HG02763 (cell line): ENCODE measurements around the gene EME2.

Experiments
- ATAC-seq: cut with Tn5 transposase; IDR thresholded peaks from one replicate; pipeline ENCODE4 v1.9.1; 2021; ENCODE audit warnings: mild to moderate bottlenecking, moderate library complexity; ENCODE audit not compliant: unreplicated experiment

Gene EME2

GRCh38 chr16:1745181-1745899 is 27.3 kb upstream of the EME2 start:
- no peak for ATAC-seq

- no peak for ATAC-seq
These were observed 26.5 kb upstream of the EME2 start for GRCh38 chr16:1745900-1746692.

DNA sequence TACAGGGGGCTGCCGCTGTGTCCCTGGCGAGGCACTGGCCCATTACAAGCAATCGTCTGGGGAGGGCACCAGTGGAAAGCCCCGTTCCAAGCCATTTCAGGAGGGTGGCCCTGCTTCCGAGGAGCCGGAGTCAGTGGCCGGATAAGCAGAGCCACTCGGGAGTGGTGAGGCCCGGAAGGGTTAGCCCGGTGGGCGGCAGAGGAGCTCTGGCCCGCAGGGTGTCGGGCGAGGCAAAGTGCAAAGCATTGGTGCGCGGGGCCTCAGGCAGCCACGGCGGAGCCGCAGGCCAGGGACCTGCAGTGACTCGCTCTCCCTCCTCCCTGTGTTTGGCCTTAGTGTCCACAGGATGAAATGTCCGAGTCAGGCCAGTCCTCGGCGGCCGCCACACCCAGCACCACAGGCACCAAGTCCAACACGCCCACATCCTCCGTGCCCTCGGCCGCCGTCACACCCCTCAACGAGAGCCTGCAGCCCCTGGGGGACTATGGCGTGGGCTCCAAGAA is 25.9 kb upstream of the EME2 start:
- ATAC-seq: no peak

DNA sequence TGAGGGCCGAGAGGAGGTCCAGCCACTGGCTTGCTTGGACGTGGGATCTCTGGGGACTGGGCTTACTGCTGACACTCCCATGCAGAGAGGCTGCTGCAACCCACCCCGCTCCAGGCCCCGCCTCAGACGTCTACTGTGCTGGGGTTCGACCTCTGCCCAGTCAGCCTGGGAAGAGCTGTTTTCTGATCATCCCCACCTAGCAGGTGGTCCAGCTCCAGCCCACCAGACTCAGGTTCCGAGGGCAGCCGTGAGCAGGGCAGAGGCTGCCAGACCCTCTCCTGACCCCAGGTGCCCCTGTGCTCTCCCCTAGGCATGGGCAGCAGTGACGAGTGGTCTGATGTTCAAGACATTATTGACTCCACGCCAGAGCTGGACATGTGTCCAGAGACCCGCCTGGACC is 24.7 kb upstream of the EME2 start:
- ATAC-seq: no peak

- ATAC-seq: no peak
These were observed 23.2 kb upstream of the EME2 start for GRCh38 chr16:1749152-1750117.

DNA sequence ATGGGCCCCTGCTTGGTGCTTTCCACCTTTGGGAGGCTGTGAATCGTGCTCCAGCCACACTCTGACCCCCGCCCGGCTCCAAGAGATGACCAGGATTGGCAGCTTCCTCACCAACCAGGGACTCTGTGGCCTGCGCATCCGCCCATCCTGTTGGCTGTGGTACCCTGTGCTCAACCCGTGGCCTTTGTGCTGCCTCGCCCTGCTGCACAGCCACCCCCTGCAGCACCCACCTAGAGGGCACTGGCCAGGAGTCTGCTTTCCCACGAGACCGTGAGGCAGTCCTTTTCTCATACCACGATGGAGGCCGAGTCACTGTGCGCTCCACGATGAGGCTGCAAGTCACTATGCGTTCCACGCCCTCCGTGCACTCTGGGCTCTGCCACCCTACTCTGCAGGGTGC is 20.7 kb upstream of the EME2 start:
- ATAC-seq: no peak

DNA sequence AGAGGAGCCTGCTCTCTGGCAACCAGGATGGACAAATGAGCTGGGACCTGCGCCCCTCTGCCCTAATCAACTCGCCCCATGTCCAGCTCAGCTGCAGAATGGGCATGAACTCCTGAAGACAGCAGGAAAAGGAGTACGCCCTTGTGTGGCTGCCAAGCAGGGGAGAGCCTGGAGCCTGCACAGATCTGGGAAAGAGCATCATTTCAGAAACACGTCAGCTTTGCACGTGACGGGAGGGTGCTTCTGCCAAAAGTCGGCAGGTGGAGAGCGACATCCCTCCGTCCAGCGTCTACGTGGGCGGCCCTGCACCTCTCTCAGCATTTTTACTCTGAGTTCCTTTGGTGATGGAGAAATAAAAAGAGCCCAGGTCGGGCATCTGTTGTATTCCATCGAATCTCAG is 19.8 kb upstream of the EME2 start:
- no peak for ATAC-seq

DNA sequence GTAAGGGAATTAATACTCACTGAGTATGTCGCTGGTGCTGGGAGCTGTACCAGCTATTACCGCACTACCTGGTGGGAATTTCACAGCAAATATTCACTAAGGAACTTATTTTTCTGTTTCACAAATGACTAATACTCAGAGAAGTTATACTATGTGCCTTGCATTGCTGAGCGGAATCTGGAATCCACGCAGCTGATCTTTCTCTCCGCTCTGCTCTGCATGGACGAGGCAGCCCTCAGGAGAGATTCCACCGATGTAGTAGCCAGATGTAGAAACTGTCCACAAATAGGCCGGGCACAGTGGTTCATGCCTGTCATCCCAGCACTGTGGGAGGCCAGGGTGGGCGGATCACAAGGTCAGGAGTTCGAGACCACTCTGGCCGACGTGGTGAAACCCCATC is 18.4 kb upstream of the EME2 start:
- no peak for ATAC-seq

DNA sequence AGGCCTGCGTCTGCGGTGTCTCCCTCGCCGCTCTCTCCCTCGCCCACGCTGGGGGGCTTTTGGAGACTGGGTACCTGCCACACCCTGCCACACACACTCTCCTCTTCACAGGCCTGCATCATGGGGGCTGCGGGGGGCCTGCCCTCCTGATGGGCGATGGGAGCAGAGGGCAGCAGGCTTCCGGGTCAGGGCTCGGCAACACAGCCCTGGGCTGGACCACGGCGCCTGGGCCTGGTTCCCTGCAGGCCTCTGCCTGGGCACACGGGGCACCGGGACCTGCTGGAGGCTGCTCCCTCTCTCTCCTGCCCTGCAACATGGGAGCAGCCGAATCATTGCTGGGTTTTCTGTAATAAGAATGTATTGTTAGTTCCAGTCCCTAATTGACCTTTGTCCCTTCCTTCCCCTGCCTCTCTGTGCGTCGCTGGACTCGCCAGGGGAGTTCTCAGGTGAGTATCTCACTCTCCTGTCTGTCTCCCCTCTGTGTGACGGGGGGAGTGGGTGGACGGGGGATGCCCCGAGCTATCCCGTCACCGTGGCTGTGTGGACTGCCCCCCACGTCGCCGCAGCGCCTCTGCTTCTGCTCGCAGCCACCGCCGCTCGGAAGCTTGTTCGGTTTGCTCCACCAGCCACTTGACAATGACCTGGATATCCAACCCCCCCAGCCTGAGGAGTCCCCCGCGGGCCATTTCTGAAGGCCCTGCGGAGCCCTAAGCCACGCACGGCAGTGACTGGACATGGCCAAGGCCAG is 14.7 kb upstream of the EME2 start:
- no peak for ATAC-seq

DNA sequence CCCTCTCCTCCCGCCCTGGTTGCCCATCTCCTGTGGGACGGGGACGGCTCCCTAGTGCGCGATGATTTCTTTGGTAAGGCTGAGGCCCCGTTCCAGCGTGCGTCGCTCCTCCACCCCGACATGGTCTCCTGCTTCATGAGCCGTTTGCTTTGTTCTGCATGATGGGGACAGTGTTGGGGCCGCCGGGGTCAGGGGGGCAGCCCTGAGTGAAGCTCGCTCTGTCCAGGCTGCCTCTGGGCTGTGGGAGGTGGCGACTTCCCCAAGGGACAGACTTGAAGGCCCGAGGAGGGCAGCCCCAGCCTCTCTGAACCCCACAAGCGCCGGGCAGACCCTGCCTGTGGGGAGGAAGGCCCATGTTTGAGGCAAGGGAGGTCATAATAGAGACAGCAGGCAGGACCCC is 13.7 kb upstream of the EME2 start:
- ATAC-seq: no peak

- no peak for ATAC-seq
These were observed 13.1 kb upstream of the EME2 start for GRCh38 chr16:1759511-1759910.

DNA sequence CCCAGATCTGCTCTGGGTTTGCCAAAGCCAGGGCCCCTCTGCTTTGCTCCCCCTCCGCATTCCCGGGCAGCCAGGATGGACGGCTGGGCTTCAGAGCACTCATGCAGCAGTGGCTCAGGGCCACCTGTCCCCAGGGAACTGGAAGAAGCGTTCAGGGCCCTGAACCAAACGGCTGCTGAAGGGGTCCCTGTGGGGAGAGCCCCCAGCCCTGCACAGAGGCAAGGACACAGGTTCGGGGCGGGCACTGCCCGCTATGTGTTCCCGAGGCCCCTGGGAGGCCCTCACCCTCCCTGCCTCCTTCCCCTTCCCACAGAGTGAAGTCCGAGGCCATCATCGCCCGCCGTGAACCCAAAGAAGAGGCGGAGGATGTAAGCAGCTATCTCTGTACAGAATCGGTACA is 11.7 kb upstream of the EME2 start:
- ATAC-seq: no peak

DNA sequence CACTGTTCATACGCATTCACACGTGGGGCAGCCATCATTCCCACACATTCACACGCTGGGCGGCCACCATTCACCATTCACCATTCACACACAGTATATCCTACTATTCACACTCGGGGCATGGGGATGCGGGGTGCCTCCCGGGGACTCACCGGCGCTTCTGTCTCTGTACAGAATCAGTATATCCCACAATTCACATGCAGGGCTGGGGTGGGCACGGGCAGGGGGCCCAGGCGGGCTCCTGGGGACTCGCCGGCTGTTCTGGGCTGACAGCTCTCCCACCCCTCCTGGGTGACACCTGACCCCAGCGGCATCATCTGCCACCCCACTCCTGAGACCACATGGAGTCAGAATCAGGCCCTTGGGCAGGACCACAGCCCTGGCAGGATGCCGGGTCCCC is 10.9 kb upstream of the EME2 start:
- ATAC-seq: no peak

GRCh38 chr16:1762196-1762878 is 10.3 kb upstream of the EME2 start:
- no peak for ATAC-seq

DNA sequence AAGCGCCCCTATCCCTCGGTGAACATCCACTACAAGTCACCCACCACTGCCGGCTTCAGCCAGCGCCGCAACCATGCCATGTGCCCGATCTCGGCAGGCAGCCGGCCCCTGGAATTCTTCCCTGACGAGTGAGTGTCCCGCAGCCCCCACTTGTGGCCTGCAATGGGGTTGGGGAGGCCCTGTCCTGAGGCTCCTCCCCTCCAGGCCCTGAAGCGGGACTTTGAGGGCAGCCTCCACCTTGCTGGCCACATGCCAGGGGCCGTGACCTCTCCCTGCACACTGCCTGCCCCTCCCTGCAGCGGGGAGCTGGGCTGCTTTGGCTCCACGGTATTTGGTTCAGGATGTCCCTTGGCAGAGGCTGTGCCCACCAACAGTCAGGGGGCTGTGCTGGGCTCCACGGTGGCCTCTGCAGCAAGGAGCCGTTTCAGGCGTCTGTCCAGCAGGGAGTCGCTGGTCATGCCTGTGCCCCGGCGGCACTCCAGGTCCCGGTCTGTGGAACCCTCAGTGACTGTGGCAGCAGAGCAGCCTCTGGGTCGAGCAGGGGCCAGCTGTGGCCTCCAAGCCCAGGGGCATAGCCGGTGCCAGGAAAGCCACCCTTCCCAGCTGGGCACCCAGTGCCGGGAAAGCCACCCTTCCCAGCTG is 9.6 kb upstream of the EME2 start:
- no peak for ATAC-seq

DNA sequence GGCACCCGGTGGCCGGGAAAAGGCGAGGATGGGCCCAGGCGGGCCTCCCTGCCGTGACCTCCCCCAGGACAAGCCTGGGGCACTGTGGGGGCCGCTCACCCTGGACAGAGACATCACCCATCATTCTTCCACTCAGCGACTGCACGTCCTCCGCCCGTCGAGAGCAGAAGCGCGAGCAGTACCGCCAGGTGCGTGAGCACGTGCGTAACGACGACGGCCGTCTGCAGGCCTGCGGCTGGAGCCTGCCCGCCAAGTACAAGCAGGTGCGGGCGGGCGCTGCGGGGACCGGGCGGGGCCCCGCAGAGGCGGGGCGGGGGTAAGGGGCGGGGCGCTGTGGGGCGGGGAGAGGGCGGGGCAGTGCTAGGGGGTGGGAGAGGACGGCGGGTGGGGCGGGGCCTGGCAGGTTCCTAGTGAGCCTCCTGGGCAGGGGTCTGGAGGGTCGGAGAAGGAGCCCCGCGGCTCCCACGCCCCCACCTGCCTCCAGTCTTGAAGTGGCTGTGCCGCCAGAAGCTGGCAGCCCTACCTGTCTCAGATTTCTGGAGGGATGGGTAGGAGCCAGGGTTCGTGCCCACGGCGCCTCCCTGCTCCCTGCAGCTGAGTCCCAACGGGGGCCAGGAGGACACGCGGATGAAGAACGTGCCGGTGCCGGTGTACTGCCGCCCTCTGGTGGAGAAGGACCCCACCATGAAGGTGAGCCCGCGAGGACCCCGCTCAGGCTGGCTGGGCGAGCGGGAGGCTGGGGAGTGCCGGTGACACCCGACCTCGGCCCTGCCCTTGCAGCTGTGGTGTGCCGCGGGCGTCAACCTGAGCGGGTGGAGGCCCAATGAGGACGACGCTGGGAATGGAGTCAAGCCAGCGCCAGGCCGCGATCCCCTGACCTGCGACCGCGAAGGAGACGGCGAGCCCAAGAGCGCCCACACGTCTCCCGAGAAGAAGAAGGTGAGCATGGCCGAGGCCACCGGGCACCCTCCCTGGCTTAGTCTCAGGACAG is 8.8 kb upstream of the EME2 start:
- no peak for ATAC-seq

GRCh38 chr16:1764971-1765370 is 7.6 kb upstream of the EME2 start:
- ATAC-seq: no peak

- ATAC-seq: no peak
These were observed 6.8 kb upstream of the EME2 start for GRCh38 chr16:1765826-1766225.
